CD4-positive, alpha-beta T cell treated with Interleukin-17A for 1 hour (primary cell): ENCODE measurements around the gene PIN1.
A peak's percentile ranks its signal among the peaks of the same experiment; 100 is the strongest.
"Not testable (repeated sequence)": the region's sequence is repeated elsewhere in the genome, so short reads cannot be mapped to it uniquely, and the experiment has no call there.

Experiments used
- DNase-seq: peaks from one replicate; pipeline ENCODE4 v3.0.0-alpha.2; 2020

The PIN1 gene

DNA sequence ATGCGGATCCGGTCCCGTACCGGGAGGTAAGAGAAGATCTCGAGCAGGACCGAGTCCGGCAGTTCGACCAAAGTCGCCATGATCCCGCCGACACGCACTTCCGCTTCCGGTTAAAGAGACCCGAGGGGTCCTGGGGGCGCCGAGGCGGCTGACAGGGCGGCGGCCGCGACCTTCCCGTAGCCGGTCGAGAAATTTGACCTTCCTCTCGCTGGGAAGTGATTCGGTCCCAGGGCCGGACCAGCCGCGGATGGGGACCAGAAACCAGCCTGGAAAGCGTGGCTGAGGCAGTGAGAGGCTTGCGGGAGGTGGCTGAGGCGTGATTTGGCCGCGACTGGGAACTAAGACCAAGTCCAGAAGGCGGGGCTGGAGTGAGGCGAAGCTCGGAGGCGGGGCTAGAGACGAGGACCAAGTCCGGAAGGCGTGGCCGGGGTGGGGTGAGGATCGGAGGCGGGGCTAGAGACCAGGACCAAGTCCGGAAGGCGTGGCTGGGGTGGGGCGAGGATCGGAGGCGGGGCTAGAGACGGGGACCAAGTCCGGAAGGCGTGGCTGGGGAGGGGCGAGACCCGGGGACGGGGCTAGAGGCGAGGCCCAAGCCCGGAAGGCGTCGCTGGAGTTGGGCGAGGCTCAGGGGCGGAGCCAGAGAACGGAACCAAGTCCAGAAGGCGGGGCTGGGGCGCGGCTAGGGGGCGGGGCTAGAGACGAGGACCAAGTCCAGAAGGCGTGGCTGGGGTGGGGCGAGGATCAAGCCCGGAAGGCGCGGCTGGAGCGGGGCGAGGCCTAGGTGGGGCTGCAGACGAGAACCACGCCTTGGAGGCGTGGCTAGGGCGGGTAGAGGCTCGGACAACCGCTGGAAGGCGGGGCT, 16.2 kb upstream of the PIN1 start, which contains the start of gene FBXL12:
TSS of gene FBXL12 (minus strand) at position 346 of the 862 bp plus-strand sequence. CDS start at position 80, 266 bp downstream.
- DNase-seq, result peak; percentile 100

GRCh38 chr19:9819596-9819909, 15.6 kb upstream of the PIN1 start:
- DNase-seq, result no peak

DNA sequence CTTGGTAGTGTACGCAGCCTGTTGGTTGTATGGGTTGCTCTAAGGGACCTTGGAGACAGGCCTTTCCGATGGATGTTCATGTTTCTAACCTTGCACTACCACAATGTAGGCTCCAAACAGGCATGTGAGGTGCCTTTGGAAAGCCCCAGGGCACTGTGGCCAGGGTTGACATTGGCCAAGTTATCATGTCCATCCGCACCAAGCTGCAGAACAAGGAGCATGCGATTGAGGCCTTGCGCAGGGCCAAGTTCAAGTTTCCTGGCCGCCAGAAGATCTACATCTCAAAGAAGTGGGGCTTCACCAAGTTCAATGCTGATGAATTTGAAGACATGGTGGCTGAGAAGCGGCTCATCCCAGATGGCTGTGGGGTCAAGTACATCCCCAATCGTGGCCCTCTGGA, 15.1 kb upstream of the PIN1 start:
- DNase-seq, result not testable (repeated sequence)

DNA sequence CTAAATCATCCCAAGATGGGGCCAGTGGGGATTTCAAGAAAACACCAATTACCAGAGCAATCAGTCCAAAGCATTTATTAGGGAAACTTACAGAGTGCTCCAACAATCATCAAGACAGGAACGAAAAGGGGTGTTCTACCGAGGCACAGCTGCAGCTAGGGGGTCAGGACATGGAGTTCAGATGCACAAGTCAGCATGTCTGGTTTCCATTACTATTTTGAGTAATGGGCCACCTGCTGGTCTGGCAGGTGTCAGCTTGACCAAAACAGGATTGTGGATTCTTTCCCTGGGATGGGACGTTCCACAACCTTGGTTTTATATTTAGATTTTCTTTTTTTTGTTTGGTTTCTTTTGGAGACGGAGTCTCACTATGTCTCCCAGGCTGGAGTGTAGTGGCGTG, 11.3 kb upstream of the PIN1 start:
- no peak for DNase-seq

- DNase-seq, result peak; percentile 93
These were observed 7.6 kb upstream of the PIN1 start, which contains the start of gene UBL5 for GRCh38 chr19:9827289-9828238. Gene UBL5 (plus strand): TSS chr19:9827918. CDS start chr19:9828338, 420 bp downstream.

DNA sequence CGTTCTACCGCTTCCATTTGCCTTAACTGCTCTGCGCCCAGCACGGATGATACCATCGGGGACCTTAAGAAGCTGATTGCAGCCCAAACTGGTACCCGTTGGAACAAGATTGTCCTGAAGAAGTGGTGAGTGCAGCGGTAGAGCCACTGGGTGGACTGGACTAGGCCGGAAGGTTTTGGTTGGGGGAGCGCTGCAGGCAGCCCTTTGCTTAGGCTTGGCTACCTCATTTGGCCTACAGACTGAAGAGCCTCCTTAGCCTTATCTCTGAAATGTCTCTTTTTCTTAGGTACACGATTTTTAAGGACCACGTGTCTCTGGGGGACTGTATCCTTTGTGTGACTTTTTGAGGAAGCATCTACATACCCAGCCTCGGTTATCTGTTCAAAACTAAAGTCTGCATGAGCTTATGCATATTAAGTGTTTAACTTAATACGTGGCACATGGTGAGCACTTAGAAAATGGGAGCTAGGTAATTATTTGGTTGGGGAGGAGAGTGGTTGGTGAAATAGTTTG, 6.5 kb upstream of the PIN1 start:
- no peak for DNase-seq

GRCh38 chr19:9834307-9834725, 802 bp upstream of the PIN1 start:
- DNase-seq, result no peak

- DNase-seq, result no peak
These were observed 410 bp downstream of the PIN1 start for GRCh38 chr19:9835507-9835949.

DNA sequence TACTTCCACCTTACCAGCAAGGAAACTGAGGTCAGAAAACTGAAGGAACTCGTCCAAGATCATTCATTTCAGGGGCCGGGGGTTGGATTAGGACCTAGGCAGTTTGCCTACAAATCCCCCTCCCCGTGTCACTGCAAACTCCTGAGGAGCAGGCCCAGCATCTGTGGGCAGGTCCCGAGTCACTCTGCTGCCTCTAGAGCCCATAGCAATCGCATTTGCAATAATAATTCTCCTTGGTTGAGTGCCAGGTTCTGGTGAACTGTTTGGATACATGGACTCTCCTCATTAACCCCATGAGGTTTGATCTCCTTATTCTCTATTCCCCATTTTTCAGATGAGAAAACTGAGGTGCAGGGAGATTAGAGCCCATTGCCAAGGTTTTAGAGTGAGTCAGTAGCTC, 903 bp downstream of the PIN1 start:
- DNase-seq, result no peak

- DNase-seq, result no peak
These were observed 3.2 kb downstream of the PIN1 start for GRCh38 chr19:9838324-9838723.

DNA sequence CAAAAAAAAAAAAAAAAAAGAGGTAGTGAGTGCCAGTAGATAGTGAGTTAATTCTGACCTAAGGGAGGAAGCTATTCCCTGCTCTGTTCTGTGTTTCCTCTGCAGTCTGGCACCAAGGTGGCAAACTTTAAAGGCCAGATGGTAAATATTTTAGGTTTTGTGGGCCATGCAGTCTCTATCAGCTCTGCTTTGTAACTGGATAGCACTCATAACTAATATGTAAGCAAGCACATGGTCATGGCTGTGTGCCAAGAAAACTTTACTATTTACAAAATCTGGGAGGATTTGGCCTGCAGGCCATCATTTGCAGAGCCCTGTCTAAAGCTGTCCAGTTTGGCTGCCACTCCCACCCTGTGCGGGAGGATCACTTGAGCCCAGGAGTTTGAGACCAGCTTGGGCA, 4.3 kb downstream of the PIN1 start:
- no peak for DNase-seq

DNA sequence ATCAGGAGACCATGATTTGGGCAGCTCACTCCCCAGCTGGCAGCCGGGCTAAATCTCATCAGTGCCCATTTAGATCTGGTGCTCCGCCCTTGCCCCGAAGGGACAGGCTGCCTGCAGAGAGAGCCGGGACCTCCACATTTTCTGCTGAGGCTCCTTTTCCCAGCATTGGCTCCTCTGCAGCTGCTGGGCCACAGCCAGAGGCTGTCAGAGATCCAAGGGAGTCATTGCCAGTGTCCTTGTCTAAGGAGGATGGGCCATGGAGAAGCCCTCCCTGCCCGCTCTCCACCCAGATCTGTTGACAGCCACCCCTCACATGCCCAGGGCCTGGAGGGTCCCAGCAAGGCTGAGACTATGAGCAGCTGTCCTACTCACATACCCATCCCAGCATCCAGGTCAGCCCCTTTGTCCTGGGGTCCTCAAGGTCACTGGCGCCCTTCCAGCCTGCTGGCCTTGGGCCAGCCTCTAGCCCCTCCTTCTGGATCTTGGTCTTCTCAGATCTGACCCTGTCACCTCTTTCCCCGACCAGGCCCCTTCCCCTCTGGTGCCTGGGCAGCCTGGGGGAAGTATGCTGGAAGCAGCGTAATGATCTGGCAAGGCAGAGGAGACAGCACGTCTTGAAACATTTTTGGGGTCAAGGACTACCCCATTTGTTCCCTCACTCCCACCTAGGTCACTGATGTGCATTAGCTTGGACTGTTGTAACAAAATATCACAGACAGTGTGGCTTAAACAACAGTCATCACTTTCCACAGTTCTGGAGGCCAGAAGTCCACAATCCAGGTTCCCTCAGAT, 7.9 kb downstream of the PIN1 start:
- DNase-seq, result no peak

DNA sequence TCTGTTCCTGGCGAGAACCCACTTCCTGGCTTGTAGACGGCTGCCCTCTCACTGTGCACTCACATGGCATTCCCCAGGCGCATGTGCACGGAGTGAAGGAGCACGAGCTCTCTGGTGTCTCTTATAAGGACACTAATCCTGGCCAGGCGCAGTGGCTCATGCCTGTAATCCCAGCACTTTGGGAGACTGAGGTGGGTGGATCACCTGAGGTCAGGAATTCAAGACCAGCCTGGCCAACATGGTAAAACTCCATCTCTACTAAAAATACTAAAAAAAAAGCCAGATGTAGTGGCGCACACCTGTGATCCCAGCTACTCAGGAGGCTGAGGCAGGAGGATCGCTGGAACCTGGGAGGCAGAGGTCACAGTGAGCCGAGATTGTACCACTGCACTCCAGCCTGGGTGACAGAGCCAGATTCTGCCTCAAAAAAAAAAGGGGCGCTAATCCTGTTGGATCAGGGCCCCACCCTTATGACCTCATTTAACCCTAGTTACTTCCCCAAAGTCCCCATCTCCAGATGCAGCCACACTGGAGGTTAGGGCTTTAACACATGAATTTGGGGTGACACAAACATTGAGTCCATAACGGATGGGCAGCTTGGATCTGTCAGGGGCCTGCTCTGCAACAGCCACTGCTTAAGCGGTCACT, 8.6 kb downstream of the PIN1 start:
- not testable (repeated sequence) for DNase-seq

GRCh38 chr19:9847087-9847671, 12.1 kb downstream of the PIN1 start:
- peak; percentile 40 for DNase-seq

- peak; percentile 48 for DNase-seq
These were observed 12.9 kb downstream of the PIN1 start for GRCh38 chr19:9848060-9848459.

DNA sequence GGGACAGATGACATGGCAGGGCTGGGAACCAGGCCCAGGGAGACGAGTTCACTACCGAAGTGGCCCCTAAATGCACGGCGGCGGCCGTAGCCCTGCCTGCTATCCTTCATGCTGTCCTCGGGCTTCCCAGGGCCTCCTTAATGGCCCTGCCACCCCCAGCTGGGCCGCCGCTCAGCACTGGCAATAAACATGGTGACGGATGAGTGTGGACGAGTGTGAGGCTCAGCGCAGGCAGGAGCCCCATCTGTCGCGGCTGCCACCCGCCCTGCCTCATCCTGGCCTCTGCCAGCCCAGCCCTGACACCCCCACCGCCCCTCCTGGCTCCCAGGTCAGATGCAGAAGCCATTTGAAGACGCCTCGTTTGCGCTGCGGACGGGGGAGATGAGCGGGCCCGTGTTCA, 13.6 kb downstream of the PIN1 start:
- no peak for DNase-seq

DNA sequence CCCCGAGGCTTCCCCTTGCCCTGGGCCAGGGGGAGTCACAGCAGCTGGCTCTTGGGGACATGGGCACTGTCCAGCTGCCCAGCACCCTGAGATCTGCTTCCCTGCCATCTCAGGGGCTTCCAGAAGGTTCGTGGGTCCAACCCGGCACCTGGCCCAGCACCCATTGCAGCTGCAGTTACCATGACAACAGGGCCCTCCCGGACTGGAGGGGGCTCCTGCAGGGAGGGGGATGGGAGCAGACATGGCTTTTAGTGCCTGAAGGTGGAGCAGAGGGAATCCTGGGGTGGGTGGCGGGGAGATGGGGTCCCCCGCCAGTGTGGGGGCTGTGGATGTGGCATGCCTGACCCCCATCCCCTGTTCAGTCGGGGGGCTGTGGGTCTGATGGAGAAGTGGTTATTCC, 14.7 kb downstream of the PIN1 start:
- no peak for DNase-seq

GRCh38 chr19:9850235-9850959, 15.3 kb downstream of the PIN1 start:
- no peak for DNase-seq

DNA sequence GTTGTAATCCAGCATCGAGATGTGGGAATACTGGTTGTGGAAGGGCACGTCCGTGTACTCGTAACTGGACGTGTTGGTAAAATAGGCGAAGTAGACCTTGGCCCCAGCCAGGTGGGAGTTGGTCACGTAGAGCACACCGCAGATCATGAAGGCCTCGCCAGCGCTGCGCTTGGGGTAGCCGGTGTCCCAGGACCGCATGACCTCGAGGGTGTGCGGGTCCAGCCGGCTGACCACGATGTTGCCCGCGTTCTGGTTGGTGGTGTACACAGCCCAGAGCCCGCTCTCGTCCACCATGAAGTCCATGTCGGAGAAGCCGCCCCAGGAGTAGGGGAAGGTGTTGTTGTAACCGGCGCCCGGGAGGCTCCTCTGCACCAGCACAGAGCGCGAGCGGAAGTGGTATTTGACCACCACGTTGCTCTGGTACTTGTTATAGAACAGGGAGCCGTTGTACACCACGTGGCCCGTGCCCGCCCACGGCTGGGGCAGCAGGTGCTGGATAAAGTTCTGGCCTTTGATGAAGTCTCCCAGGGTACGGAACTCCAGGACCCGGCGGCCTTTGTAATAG, 19.2 kb downstream of the PIN1 start:
- no peak for DNase-seq

DNA sequence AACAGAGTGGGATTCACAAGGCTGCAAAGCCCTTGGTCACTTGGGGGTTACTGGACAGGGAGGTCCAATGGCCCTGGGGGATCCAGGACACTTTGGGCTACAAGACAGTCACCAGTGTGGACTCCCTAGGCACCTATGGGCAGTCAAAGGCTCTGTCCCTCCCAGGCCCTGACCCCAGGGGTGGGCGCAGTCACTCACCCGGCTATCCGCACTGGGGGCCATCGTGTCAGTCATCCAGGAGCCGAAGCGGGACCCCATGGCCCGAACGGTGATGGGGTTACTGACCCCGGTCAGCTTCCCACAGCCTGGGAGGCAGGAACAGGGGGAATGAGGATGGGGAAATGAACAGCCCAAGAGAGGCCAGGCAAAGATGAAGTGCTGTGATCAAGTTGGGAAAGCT, 21.5 kb downstream of the PIN1 start:
- no peak for DNase-seq
